ENCODE data around the gene CD33. TPM values are rescaled to one million over a fixed set of nuclear protein-coding genes. Genes with fewer than 3 reads are reported as not detected.
"Not testable (repeated sequence)": the region's sequence is repeated elsewhere in the genome, so short reads cannot be mapped to it uniquely, and the experiment has no call there.

The CD33 gene
- total RNA-seq, 1 donor from 2014 or later, result not detected

DNA sequence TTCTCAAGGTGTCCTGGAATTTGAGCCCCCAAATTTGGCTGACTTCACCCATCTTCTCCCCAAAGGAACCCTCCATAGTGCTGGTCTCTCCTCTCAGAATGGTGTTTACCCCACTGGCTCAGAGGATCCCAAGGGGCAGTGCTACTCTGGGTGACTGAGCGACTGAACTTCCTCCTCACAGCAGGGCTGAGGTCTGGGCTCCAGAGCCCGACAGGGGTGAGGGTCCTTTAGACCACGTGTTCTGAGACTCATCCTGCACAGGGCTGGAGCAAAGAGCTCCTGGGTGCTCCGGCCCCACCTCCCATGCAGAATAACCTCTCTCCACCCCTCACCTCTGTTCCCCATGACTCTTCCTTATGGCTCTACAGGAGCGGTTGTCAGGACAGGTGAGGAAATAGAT is 23.2 kb upstream of the CD33 start:
- TF ChIP-seq, protein P1, sequence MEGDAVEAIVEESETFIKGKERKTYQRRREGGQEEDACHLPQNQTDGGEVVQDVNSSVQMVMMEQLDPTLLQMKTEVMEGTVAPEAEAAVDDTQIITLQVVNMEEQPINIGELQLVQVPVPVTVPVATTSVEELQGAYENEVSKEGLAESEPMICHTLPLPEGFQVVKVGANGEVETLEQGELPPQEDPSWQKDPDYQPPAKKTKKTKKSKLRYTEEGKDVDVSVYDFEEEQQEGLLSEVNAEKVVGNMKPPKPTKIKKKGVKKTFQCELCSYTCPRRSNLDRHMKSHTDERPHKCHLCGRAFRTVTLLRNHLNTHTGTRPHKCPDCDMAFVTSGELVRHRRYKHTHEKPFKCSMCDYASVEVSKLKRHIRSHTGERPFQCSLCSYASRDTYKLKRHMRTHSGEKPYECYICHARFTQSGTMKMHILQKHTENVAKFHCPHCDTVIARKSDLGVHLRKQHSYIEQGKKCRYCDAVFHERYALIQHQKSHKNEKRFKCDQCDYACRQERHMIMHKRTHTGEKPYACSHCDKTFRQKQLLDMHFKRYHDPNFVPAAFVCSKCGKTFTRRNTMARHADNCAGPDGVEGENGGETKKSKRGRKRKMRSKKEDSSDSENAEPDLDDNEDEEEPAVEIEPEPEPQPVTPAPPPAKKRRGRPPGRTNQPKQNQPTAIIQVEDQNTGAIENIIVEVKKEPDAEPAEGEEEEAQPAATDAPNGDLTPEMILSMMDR (IDR thresholded peaks at IDR 0.05; ENCODE audit: insufficient read depth, low read length, severe bottlenecking), result no peak
- no peaks in the 10 kb centered on the region for H3K27me3 ChIP-seq (ENCODE audit: control insufficient read depth, insufficient read depth, low read length)
- H3K36me3 ChIP-seq (ENCODE audit: control insufficient read depth, insufficient read depth, low read length), result no peaks in the 10 kb centered on the region
- DNase-seq (ENCODE audit: low read depth) (no peak), FAIRE-seq (no peak)
- H3K4me3 ChIP-seq (ENCODE audit: low read depth, low read length), result no peak overlapping the region

DNA sequence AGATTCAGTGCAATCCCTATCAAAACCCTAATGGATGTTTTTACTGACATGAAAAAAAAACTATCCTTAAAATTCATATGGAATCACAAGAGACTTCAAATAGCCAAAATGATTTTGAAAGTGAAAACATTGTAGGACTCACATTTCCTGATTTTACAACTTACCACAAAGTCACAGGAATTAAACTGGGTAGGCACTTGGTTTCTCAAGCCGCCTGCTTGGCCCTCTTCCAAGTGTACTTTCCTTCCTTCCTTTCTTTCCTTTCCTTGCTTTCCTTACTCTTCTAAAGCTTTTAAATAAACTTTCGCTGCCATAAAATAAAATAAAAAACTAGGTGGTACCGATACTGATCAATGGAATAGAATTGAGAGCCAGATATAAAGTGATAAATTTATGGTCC is 21.0 kb upstream of the CD33 start:
- H3K36me3 ChIP-seq (ENCODE audit: control insufficient read depth, insufficient read depth, low read length), result no peaks in the 10 kb centered on the region
- H3K27me3 ChIP-seq (ENCODE audit: control insufficient read depth, insufficient read depth, low read length), result no peaks in the 10 kb centered on the region
- no peak overlapping the region for H3K4me3 ChIP-seq (ENCODE audit: low read depth, low read length)
- FAIRE-seq, result no peak
- TF ChIP-seq, protein P1 (IDR thresholded peaks at IDR 0.05; ENCODE audit: insufficient read depth, low read length, severe bottlenecking), result no peak
- no peak for DNase-seq (ENCODE audit: low read depth)

DNA sequence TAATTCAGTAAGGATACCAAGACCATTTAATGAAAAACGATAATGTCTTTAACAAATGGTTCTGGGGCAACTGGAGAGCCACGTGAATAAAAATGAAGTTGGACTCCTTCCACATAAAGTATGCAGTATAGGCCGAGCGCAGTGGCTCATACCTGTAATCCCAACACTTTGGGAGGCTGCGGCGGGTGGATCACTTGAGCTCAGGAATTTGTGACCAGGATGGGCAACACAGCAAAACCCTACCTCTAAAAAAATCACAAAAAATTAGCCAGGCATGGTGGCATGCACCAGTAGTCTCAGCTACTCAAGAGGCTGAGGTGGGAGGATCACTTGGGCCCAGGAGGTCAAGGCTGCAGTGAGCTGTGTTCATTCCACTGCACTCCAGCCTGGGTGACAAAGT is 20.6 kb upstream of the CD33 start:
- TF ChIP-seq, protein P1 (IDR thresholded peaks at IDR 0.05; ENCODE audit: insufficient read depth, low read length, severe bottlenecking), result no peak
- H3K4me3 ChIP-seq (ENCODE audit: low read depth, low read length), result no peak overlapping the region
- FAIRE-seq (no peak), DNase-seq (ENCODE audit: low read depth) (no peak)
- no peaks in the 10 kb centered on the region for H3K27me3 ChIP-seq (ENCODE audit: control insufficient read depth, insufficient read depth, low read length)
- H3K36me3 ChIP-seq (ENCODE audit: control insufficient read depth, insufficient read depth, low read length), result no peaks in the 10 kb centered on the region

DNA sequence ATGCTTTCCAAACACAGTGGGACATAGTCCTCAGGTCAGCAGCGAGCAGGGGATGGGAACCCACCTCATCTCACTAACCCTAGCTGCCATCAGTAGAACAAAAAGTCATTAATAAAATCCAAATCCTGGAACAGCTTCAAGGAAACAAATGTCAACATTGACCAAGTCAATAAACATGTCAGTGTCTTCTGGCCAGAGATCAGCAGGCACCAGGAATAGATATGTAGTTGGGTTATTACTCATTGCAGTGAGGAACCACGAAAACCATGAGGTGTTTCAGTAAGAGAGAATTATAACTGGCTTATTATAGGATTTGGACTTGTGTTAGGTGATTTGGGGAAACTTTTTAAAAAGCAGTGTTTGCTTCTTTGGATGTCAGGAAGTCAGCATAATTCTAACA is 17.1 kb upstream of the CD33 start:
- TF ChIP-seq, protein P1 (IDR thresholded peaks at IDR 0.05; ENCODE audit: insufficient read depth, low read length, severe bottlenecking), result no peak

DNA sequence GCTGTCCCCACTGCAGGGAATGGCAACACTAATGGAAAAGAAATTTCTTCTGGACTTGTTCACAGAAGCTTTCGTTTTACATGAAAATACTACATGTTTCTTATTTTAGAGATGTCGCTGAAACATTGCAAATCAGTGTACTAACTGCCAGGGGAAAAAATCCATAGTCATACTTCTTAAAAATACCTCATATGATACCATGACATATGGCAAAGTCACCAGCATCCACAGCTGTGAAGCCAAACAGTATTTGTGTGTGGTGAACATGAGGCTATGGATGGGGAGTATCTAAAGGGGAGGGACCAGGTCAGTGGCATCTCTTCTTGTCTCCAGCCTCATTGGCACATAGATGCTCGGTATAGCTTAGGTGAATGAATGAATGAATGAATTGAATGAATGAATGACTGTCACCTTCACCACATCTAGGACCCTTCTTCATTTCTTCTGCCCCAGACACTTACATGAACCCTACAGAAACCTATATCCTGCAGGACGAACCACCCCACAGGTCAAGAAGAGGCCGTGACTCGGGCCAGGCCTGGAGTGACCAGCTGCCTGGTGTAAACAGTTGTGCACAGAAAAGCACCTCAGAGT is 14.6 kb upstream of the CD33 start:
- Histone ChIP-seq H3K36me3 (ENCODE audit: control insufficient read depth, insufficient read depth, low read length) (no peaks in the 10 kb centered on the region), H3K4me3 (ENCODE audit: low read depth, low read length) (no peak overlapping the region), H3K27me3 (ENCODE audit: control insufficient read depth, insufficient read depth, low read length) (no peaks in the 10 kb centered on the region)
- no peak for DNase-seq (ENCODE audit: low read depth)
- TF ChIP-seq, protein P1 (IDR thresholded peaks at IDR 0.05; ENCODE audit: insufficient read depth, low read length, severe bottlenecking), result no peak
- no peak for FAIRE-seq

More for the DNA sequence above, 17.1 kb upstream of the CD33 start:
- DNase-seq (ENCODE audit: low read depth) (no peak), FAIRE-seq (no peak)
- Histone ChIP-seq H3K36me3 (ENCODE audit: control insufficient read depth, insufficient read depth, low read length) (no peaks in the 10 kb centered on the region), H3K4me3 (ENCODE audit: low read depth, low read length) (no peak overlapping the region), H3K27me3 (ENCODE audit: control insufficient read depth, insufficient read depth, low read length) (no peaks in the 10 kb centered on the region)

DNA sequence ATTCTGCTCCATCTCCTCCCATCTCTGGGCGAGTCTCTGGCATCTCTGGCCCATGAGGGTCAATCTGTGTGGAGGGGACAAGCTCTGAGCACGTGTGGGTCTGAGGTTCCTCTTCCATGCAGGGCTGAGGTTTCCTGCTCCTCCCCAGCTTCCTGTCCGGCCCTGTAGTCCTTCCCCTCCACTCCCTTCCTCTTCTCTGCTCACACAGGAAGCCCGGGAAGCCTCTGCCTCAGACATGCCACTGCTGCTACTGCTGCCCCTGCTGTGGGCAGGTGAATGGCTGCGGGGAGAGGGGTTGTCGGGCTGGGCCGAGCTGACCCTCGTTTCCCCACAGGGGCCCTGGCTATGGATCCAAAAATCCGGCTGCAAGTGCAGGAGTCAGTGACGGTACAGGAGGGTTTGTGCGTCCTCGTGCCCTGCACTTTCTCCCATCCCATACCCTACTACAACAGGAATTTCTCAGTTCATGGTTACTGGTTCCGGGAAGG is 14.0 kb upstream of the CD33 start:
- not testable (repeated sequence) for H3K36me3 ChIP-seq (ENCODE audit: control insufficient read depth, insufficient read depth, low read length); H3K27me3 ChIP-seq (ENCODE audit: control insufficient read depth, insufficient read depth, low read length); FAIRE-seq; DNase-seq (ENCODE audit: low read depth); H3K4me3 ChIP-seq (ENCODE audit: low read depth, low read length)
